PC-9 (cell line): ENCODE data around the gene FSIP1.

Experiments
- CTCF ChIP-seq: fragments of 200-600 bp; sonication (generic); conservative IDR thresholded peaks from 2 replicates; pipeline ENCODE4 v1.6.1; 2017; ENCODE audit warnings: mixed run types, antibody characterized with exemption, mild to moderate bottlenecking, moderate library complexity
- EZH2 ChIP-seq: fragments of 200-600 bp; sonication (generic); IDR thresholded peaks from 2 replicates; pipeline ENCODE4 v1.8.0; 2017; ENCODE audit warnings: antibody characterized with exemption, low read depth

GRCh38 chr15:39713846-39714245 is 68.8 kb downstream of the FSIP1 start:
- TF ChIP-seq CTCF, result no peak
- TF ChIP-seq EZH2, result no peak
